HG03280 (cell line): ENCODE data around the gene CHI3L1.

ENCODE experiments used
- ATAC-seq: cut with Tn5 transposase; IDR thresholded peaks from one replicate; pipeline ENCODE4 v1.9.1; 2021; ENCODE audit warnings: mild to moderate bottlenecking, moderate library complexity; ENCODE audit not compliant: unreplicated experiment

The CHI3L1 gene

GRCh38 chr1:203138066-203138465 is 48.4 kb downstream of the CHI3L1 start:
- ATAC-seq = no peak

GRCh38 chr1:203137324-203137723 is 49.2 kb downstream of the CHI3L1 start:
- ATAC-seq = no peak

- ATAC-seq = no peak
These were observed 50.0 kb downstream of the CHI3L1 start for GRCh38 chr1:203136409-203137042.

GRCh38 chr1:203135636-203136305 is 50.7 kb downstream of the CHI3L1 start:
- ATAC-seq = no peak

- no peak for ATAC-seq
These were observed 52.4 kb downstream of the CHI3L1 start for GRCh38 chr1:203133970-203134725.

GRCh38 chr1:203131548-203132200 is 54.8 kb downstream of the CHI3L1 start:
- no peak for ATAC-seq

GRCh38 chr1:203130358-203130985 is 56.0 kb downstream of the CHI3L1 start:
- no peak for ATAC-seq

GRCh38 chr1:203129501-203130231 is 56.8 kb downstream of the CHI3L1 start:
- ATAC-seq = no peak
